Measurements from ENCODE around the gene MAP3K12.

GRCh38 chr12:53530920-53531319 is 31.7 kb upstream of the MAP3K12 start:
- no peak for TF ChIP-seq BHLHE40 (IDR thresholded peaks at IDR 0.05; ENCODE audit: borderline replicate concordance)
- TF ChIP-seq FOXM1 (IDR thresholded peaks at IDR 0.05; ENCODE audit: borderline replicate concordance) = no peak
- no peak for TF ChIP-seq HDGF (IDR thresholded peaks at IDR 0.05; ENCODE audit: borderline replicate concordance)
